Progenitor cell of endocrine pancreas (in vitro differentiated cells): ENCODE results near the gene KIAA0930. TPM values are rescaled to one million over a fixed set of nuclear protein-coding genes. Genes with fewer than 3 reads are reported as not detected.

Source experiments
- DNase-seq: peaks from one replicate; pipeline ENCODE4 v3.0.0; 2021; ENCODE audit warnings: low spot score; ENCODE audit not compliant: unreplicated experiment
- H3K27ac Mint-ChIP-seq: 2 replicates; pipeline ENCODE4 v1.8.0; 2021; ENCODE audit warnings: mild to moderate bottlenecking, moderate library complexity, mixed read lengths
- H3K27me3 Mint-ChIP-seq: 2 replicates; pipeline ENCODE4 v1.8.0; 2021; ENCODE audit warnings: mixed read lengths
- H3K36me3 Mint-ChIP-seq: 2 replicates; pipeline ENCODE4 v1.8.0; 2022; ENCODE audit warnings: mixed read lengths; ENCODE audit not compliant: insufficient read depth
- H3K4me1 Mint-ChIP-seq: 2 replicates; pipeline ENCODE4 v1.8.0; 2021; ENCODE audit warnings: low read depth, mixed read lengths
- H3K4me3 Mint-ChIP-seq: 2 replicates; pipeline ENCODE4 v1.8.0; 2021; ENCODE audit warnings: low read depth, mild to moderate bottlenecking, moderate library complexity, mixed read lengths
- H3K9me3 Mint-ChIP-seq: 2 replicates; pipeline ENCODE4 v1.8.0; 2021; ENCODE audit warnings: low read depth, mixed read lengths
- CTCF ChIP-seq: fragments of 200-600 bp; sonication (generic); IDR thresholded peaks from one replicate; pipeline ENCODE4 v1.5.0; 2021; ENCODE audit warnings: antibody characterized with exemption, mild to moderate bottlenecking; ENCODE audit not compliant: unreplicated experiment
- total RNA-seq: library from RNA; stranded (reverse); gene quantifications from 2 replicates; pipeline ENCODE4 v1.2.1, GENCODE V29; 2021

KIAA0930 gene
- total RNA-seq, 1 donor from 2014 or later: 45.3 TPM

- Mint-ChIP-seq H3K27ac (no peak overlapping the region), H3K4me1 (no peaks in the 10 kb centered on the region), H3K27me3 (no peaks in the 10 kb centered on the region), H3K9me3 (no peaks in the 10 kb centered on the region), H3K36me3 (peaks cover 18% of the 10 kb centered on the region), H3K4me3 (no peak overlapping the region)
- DNase-seq: no peak
- TF ChIP-seq CTCF: no peak
These were observed 54.8 kb downstream of the KIAA0930 start for GRCh38 chr22:45185718-45186514.

- no peak for DNase-seq
- no peak for TF ChIP-seq CTCF
- H3K27ac Mint-ChIP-seq: peak overlapping the region; percentile 52
These were observed 56.7 kb downstream of the KIAA0930 start for GRCh38 chr22:45183974-45184373.

GRCh38 chr22:45181766-45182165, 58.9 kb downstream of the KIAA0930 start:
- DNase-seq: no peak
- Mint-ChIP-seq H3K4me3 (no peak overlapping the region), H3K36me3 (peaks cover 31% of the 10 kb centered on the region), H3K9me3 (no peaks in the 10 kb centered on the region), H3K27ac (no peak overlapping the region), H3K27me3 (no peaks in the 10 kb centered on the region), H3K4me1 (no peaks in the 10 kb centered on the region)
- TF ChIP-seq CTCF: no peak

More at GRCh38 chr22:45183974-45184373, 56.7 kb downstream of the KIAA0930 start:
- Mint-ChIP-seq H3K9me3 (no peaks in the 10 kb centered on the region), H3K4me3 (no peak overlapping the region), H3K4me1 (no peaks in the 10 kb centered on the region), H3K27me3 (no peaks in the 10 kb centered on the region), H3K36me3 (peaks cover 28% of the 10 kb centered on the region)

GRCh38 chr22:45181240-45181639, 59.5 kb downstream of the KIAA0930 start:
- Mint-ChIP-seq H3K27ac (no peak overlapping the region), H3K4me1 (no peaks in the 10 kb centered on the region), H3K9me3 (no peaks in the 10 kb centered on the region), H3K4me3 (no peak overlapping the region), H3K36me3 (peaks cover 32% of the 10 kb centered on the region), H3K27me3 (no peaks in the 10 kb centered on the region)
- no peak for DNase-seq
- TF ChIP-seq CTCF: no peak

- no peak for DNase-seq
- H3K27me3 Mint-ChIP-seq: no peaks in the 10 kb centered on the region
- peaks cover 27% of the 10 kb centered on the region for H3K36me3 Mint-ChIP-seq
- H3K27ac Mint-ChIP-seq: no peak overlapping the region
- no peak for TF ChIP-seq CTCF
- no peaks in the 10 kb centered on the region for H3K4me1 Mint-ChIP-seq
- H3K4me3 Mint-ChIP-seq: no peak overlapping the region
- H3K9me3 Mint-ChIP-seq: no peaks in the 10 kb centered on the region
These were observed 60.5 kb downstream of the KIAA0930 start for GRCh38 chr22:45180146-45180679.
